Neural cell (in vitro differentiated cells): ENCODE measurements around the gene CFAP20DC. TPM values are rescaled to one million over a fixed set of nuclear protein-coding genes. Genes with fewer than 3 reads are reported as not detected.

Experiments
- H2AFZ ChIP-seq: fragments of 200-600, 300-800 bp; sonication (generic), shearing (Covaris generic); 2 replicates; pipeline ENCODE4 v1.6.0; 2014; ENCODE audit warnings: low read depth, mild to moderate bottlenecking, antibody characterized with exemption, low read length, moderate library complexity
- H3F3A ChIP-seq: fragments of 200-600 bp; shearing (Covaris generic); 2 replicates; pipeline ENCODE4 v1.6.1; 2016; ENCODE audit warnings: mild to moderate bottlenecking, moderate library complexity, mixed read lengths, antibody characterized with exemption, low read length; ENCODE audit not compliant: insufficient read depth, poor library complexity, severe bottlenecking
- H3K27ac ChIP-seq: fragments of 200-600, 300-800 bp; sonication (generic), shearing (Covaris generic); 2 replicates; pipeline ENCODE4 v1.5.1; 2014; ENCODE audit warnings: mild to moderate bottlenecking, low read length, moderate library complexity
- H3K27me3 ChIP-seq: fragments of 300-800, 200-600 bp; sonication (generic), shearing (Covaris generic); 2 replicates; pipeline ENCODE4 v1.6.0; 2014; ENCODE audit warnings: mild to moderate bottlenecking, low read depth, low read length, moderate library complexity; ENCODE audit not compliant: insufficient read depth
- H3K36me3 ChIP-seq: fragments of 300-800, 200-600 bp; sonication (generic), shearing (Covaris generic); 2 replicates; pipeline ENCODE4 v1.5.1; 2014; ENCODE audit warnings: mild to moderate bottlenecking, antibody characterized with exemption, low read length, moderate library complexity; ENCODE audit not compliant: insufficient read depth
- H3K4me2 ChIP-seq: fragments of 300-800, 200-600 bp; sonication (generic), shearing (Covaris generic); 2 replicates; pipeline ENCODE4 v1.6.0; 2014; ENCODE audit warnings: mild to moderate bottlenecking, low read length
- H3K4me3 ChIP-seq: fragments of 300-800, 200-600 bp; sonication (generic), shearing (Covaris generic); 2 replicates; pipeline ENCODE4 v1.5.1; 2014; ENCODE audit warnings: mild to moderate bottlenecking, low read length, moderate library complexity
- H3K79me2 ChIP-seq: fragments of 200-600 bp; shearing (Covaris generic); replicated peaks from 2 replicates; pipeline ENCODE4 v1.6.0; 2014; ENCODE audit warnings: mild to moderate bottlenecking, low read length, moderate library complexity; ENCODE audit not compliant: insufficient read depth
- H3K9ac ChIP-seq: fragments of 300-800, 200-600 bp; sonication (generic), shearing (Covaris generic); 2 replicates; pipeline ENCODE4 v1.6.1; 2016; ENCODE audit warnings: mild to moderate bottlenecking, low read length, mixed read lengths
- H3K9me2 ChIP-seq: fragments of 200-600 bp; shearing (Covaris generic); 2 replicates; pipeline ENCODE4 v1.6.1; 2016; ENCODE audit warnings: mild to moderate bottlenecking, low read length, mixed read lengths; ENCODE audit not compliant: insufficient read depth
- H3K9me3 ChIP-seq: fragments of 200-600, 300-800 bp; sonication (generic), shearing (Covaris generic); 2 replicates; pipeline ENCODE4 v1.6.1; 2016; ENCODE audit warnings: mild to moderate bottlenecking, mixed run types, low read length, moderate library complexity, mixed read lengths
- H4K20me1 ChIP-seq: fragments of 200-600 bp; shearing (Covaris generic); 2 replicates; pipeline ENCODE4 v1.6.1; 2016; ENCODE audit warnings: mild to moderate bottlenecking, mixed run types; ENCODE audit not compliant: insufficient read depth
- EP300 ChIP-seq: fragments of 450-650 bp; conservative IDR thresholded peaks from 2 replicates; pipeline ENCODE4 v1.6.1; 2014; ENCODE audit warnings: antibody characterized with exemption, mild to moderate bottlenecking, moderate library complexity; ENCODE audit not compliant: poor library complexity, severe bottlenecking
- EZH2 ChIP-seq: fragments of 200-600, 300-800 bp; shearing (Covaris generic), sonication (generic); IDR thresholded peaks from 2 replicates; pipeline ENCODE4 v1.6.1; 2014; ENCODE audit warnings: antibody characterized with exemption, low read length, borderline replicate concordance, mild to moderate bottlenecking; ENCODE audit not compliant: insufficient read depth, poor library complexity, severe bottlenecking
- MXI1 ChIP-seq: fragments of 450-650 bp; conservative IDR thresholded peaks from 2 replicates; pipeline ENCODE4 v1.6.1; 2014; ENCODE audit warnings: antibody characterized with exemption, mild to moderate bottlenecking; ENCODE audit not compliant: poor library complexity, severe bottlenecking
- POLR2AphosphoS5 ChIP-seq: IDR thresholded peaks from 2 replicates; pipeline ENCODE4 v1.6.1; 2012
- RAD21 ChIP-seq: fragments of 450-650 bp; conservative IDR thresholded peaks from 2 replicates; pipeline ENCODE4 v1.6.1; 2014; ENCODE audit warnings: antibody characterized with exemption, mild to moderate bottlenecking, moderate library complexity
- SMC3 ChIP-seq: fragments of 450-650 bp; conservative IDR thresholded peaks from 2 replicates; pipeline ENCODE4 v1.6.1; 2014; ENCODE audit warnings: antibody characterized with exemption, mild to moderate bottlenecking, moderate library complexity; ENCODE audit not compliant: poor library complexity
- TAF1 ChIP-seq: IDR thresholded peaks from 2 replicates; pipeline ENCODE4 v1.6.1; 2012; ENCODE audit warnings: low read depth
- polyA plus RNA-seq: library from polyadenylated mRNA; depleted of rRNA; stranded (reverse); fragments of >200 nt; gene quantifications from 2 replicates; pipeline ENCODE4 v1.2.3, GENCODE V29; 2014
- TF ChIP-seq, protein P1 (sequence below): IDR thresholded peaks from 2 replicates; pipeline ENCODE4 v1.6.1; 2012; ENCODE audit warnings: borderline replicate concordance
- TF ChIP-seq, protein P2 (sequence below): fragments of 450-650 bp; IDR thresholded peaks from 2 replicates; pipeline ENCODE4 v1.5.1; 2014; ENCODE audit warnings: antibody characterized with exemption, mild to moderate bottlenecking, moderate library complexity; ENCODE audit not compliant: poor library complexity, severe bottlenecking

Gene CFAP20DC
- polyA plus RNA-seq, 1 donor from 2014 or later, result not detected

DNA sequence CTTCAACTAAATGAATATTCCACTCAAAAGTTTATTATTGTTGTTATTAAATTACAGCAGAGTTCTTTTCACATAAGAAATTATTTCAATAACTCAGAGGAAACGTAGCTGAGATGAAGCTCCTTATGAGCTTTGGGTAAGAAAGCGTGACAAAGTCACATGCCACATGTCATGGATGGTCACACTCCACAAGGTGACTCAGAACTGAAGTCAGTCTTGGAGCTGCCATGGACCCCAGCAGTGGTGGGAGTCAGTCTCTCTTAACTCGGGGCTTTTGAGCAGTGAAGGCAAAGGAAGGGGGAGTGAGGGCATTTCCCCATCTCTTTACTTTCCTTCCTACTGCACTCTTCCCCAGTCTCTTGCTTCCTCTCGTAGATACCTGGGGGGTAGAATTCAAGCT is 295.8 kb downstream of the CFAP20DC start:
- no peaks in the 10 kb centered on the region for H3F3A ChIP-seq
- H3K4me2 ChIP-seq, result no peak overlapping the region

DNA sequence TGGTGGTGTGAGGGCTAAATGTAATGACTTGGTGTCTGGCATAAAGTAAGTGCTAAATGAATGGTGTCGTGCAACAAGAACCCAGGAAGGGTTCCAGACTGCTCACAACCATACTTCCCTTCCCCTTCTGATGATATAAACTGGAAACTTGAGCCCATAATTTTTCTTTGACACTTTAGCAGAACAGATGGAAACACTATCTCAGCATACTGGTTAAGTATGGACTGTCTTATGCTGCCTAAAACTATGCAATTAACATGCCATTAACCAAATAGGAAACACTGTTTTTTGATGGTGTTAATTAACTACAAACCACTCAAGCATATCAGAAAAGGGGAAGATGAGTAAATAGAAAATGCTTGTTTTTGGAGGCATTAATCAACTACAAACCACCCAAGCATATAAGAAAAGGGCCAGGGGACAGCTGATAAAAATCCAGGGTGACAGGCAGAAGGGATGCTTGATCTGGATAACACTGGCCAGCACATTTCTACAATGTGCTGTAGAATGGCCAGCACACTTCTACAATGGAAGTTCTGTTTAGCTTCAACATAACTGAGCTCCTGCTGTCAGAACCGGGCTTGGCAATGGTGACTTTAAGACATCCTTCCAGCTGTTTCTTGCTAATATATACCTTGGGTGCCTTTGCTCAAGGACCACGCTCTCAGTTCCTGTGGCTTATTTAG is 297.8 kb downstream of the CFAP20DC start:
- no peaks in the 10 kb centered on the region for H4K20me1 ChIP-seq
- H3K9me3 ChIP-seq, result no peaks in the 10 kb centered on the region
- no peaks in the 10 kb centered on the region for H3K36me3 ChIP-seq
- no peaks in the 10 kb centered on the region for H3K9me2 ChIP-seq
- H3K4me2 ChIP-seq, result no peak overlapping the region
- H3K4me3 ChIP-seq, result no peak overlapping the region
- no peak overlapping the region for H3K9ac ChIP-seq
- no peak overlapping the region for H3K27ac ChIP-seq
- no peaks in the 10 kb centered on the region for H3K27me3 ChIP-seq
- no peaks in the 10 kb centered on the region for H3F3A ChIP-seq
- no peak overlapping the region for H2AFZ ChIP-seq
- no peaks in the 10 kb centered on the region for H3K79me2 ChIP-seq
- no peak for TF ChIP-seq TAF1
- no peak for TF ChIP-seq POLR2AphosphoS5
- no peak for TF ChIP-seq MXI1
- no peak for TF ChIP-seq EZH2
- TF ChIP-seq, protein P1, sequence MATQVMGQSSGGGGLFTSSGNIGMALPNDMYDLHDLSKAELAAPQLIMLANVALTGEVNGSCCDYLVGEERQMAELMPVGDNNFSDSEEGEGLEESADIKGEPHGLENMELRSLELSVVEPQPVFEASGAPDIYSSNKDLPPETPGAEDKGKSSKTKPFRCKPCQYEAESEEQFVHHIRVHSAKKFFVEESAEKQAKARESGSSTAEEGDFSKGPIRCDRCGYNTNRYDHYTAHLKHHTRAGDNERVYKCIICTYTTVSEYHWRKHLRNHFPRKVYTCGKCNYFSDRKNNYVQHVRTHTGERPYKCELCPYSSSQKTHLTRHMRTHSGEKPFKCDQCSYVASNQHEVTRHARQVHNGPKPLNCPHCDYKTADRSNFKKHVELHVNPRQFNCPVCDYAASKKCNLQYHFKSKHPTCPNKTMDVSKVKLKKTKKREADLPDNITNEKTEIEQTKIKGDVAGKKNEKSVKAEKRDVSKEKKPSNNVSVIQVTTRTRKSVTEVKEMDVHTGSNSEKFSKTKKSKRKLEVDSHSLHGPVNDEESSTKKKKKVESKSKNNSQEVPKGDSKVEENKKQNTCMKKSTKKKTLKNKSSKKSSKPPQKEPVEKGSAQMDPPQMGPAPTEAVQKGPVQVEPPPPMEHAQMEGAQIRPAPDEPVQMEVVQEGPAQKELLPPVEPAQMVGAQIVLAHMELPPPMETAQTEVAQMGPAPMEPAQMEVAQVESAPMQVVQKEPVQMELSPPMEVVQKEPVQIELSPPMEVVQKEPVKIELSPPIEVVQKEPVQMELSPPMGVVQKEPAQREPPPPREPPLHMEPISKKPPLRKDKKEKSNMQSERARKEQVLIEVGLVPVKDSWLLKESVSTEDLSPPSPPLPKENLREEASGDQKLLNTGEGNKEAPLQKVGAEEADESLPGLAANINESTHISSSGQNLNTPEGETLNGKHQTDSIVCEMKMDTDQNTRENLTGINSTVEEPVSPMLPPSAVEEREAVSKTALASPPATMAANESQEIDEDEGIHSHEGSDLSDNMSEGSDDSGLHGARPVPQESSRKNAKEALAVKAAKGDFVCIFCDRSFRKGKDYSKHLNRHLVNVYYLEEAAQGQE, result no peak
- TF ChIP-seq, protein P2, sequence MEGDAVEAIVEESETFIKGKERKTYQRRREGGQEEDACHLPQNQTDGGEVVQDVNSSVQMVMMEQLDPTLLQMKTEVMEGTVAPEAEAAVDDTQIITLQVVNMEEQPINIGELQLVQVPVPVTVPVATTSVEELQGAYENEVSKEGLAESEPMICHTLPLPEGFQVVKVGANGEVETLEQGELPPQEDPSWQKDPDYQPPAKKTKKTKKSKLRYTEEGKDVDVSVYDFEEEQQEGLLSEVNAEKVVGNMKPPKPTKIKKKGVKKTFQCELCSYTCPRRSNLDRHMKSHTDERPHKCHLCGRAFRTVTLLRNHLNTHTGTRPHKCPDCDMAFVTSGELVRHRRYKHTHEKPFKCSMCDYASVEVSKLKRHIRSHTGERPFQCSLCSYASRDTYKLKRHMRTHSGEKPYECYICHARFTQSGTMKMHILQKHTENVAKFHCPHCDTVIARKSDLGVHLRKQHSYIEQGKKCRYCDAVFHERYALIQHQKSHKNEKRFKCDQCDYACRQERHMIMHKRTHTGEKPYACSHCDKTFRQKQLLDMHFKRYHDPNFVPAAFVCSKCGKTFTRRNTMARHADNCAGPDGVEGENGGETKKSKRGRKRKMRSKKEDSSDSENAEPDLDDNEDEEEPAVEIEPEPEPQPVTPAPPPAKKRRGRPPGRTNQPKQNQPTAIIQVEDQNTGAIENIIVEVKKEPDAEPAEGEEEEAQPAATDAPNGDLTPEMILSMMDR, result no peak
- TF ChIP-seq SMC3, result no peak
- TF ChIP-seq RAD21, result no peak
- no peak for TF ChIP-seq EP300

More for the DNA sequence above, 295.8 kb downstream of the CFAP20DC start:
- Histone ChIP-seq H3K27ac (no peak overlapping the region), H3K36me3 (no peaks in the 10 kb centered on the region), H3K9me3 (no peaks in the 10 kb centered on the region), H3K79me2 (no peaks in the 10 kb centered on the region), H4K20me1 (no peaks in the 10 kb centered on the region), H2AFZ (no peak overlapping the region), H3K9ac (no peak overlapping the region), H3K27me3 (no peaks in the 10 kb centered on the region), H3K4me3 (no peak overlapping the region), H3K9me2 (no peaks in the 10 kb centered on the region)
- TF ChIP-seq, protein P2, result no peak
- TF ChIP-seq, protein P1, result no peak
- no peak for TF ChIP-seq RAD21
- no peak for TF ChIP-seq EZH2
- no peak for TF ChIP-seq EP300
- TF ChIP-seq POLR2AphosphoS5, result no peak
- TF ChIP-seq MXI1, result no peak
- TF ChIP-seq SMC3, result no peak
- no peak for TF ChIP-seq TAF1
